HepG2 (cell line): ENCODE results near the gene DSC2. TPM values are rescaled to one million over a fixed set of nuclear protein-coding genes. Genes with fewer than 3 reads are reported as not detected.
"Not testable (repeated sequence)": the region's sequence is repeated elsewhere in the genome, so short reads cannot be mapped to it uniquely, and the experiment has no call there.

Experiments
- ATAC-seq: fragments of 200-7000 bp; cut with Tn5 transposase; 3 replicates; pipeline ENCODE4 v1.9.1; 2020; ENCODE audit warnings: mild to moderate bottlenecking, moderate library complexity
- BruUV-seq: library from RNA; stranded (reverse); fragments of 400-500 nt; replicated peaks from 2 replicates; lab custom pipeline; 2021; lab: Mats Ljungman, UMichigan
- CTCF ChIA-PET: fragments of 300-600 bp; formaldehyde crosslinking; extraction: SDS; loops from one replicate; lab custom pipeline; 2021; ENCODE audit warnings: low total read pairs, inconsistent platforms, low intra/inter-chr PET ratio; lab: Yijun Ruan, JAX
- POLR2A ChIA-PET: fragments of 350-600 bp; sonication (Branson Sonifier 250); formaldehyde crosslinking; loops from one replicate; lab custom pipeline; 2020; ENCODE audit warnings: antibody characterized with exemption, inconsistent platforms; lab: Yijun Ruan, JAX
- DNase-seq: peaks from one replicate; pipeline ENCODE4 v3.0.0-alpha.2; 2015; ENCODE audit warnings: low spot score
- FAIRE-seq: peaks from 3 replicates; lab custom pipeline; 2011; peaks lifted over from hg19 to GRCh38; lab: Jason Lieb, UNC
- H2AFZ ChIP-seq: one replicate; pipeline ENCODE4 v1.6.1; 2011; ENCODE audit warnings: low read length, inconsistent platforms
- H3K27ac ChIP-seq: fragments of 300-600 bp; 3 replicates; pipeline ENCODE4 v1.8.0; 2011; ENCODE audit warnings: mixed run types, mild to moderate bottlenecking, mixed read lengths, low read length, inconsistent platforms; ENCODE audit not compliant: insufficient read depth; ENCODE audit errors: extremely low read length
- H3K27me3 ChIP-seq, 2 experiments: fragments of 200-600 bp in 1 of 2; 2 replicates in 1 of 2; 3 replicates in 1 of 2; pipeline versions ENCODE4 v1.6.0 to v1.8.0; 2011; ENCODE audit warnings: low read length in 2 of 2, mild to moderate bottlenecking in 2 of 2, moderate library complexity in 2 of 2, inconsistent platforms in 1 of 2; ENCODE audit not compliant: insufficient read depth in 2 of 2, control insufficient read depth in 1 of 2
- H3K36me3 ChIP-seq, 2 experiments: fragments of 200-600 bp in 1 of 2; replicated peaks in 1 of 2; 2 replicates in 1 of 2; 3 replicates in 1 of 2; pipeline versions ENCODE4 v1.5.1 to v1.8.0; 2011; ENCODE audit warnings: low read length in 2 of 2, inconsistent platforms in 1 of 2; ENCODE audit not compliant: insufficient read depth in 2 of 2, control insufficient read depth in 1 of 2
- H3K4me1 ChIP-seq: 2 replicates; pipeline ENCODE4 v1.5.1; 2012; ENCODE audit warnings: low read length, inconsistent platforms; ENCODE audit not compliant: insufficient read depth
- H3K4me2 ChIP-seq: 2 replicates; pipeline ENCODE4 v1.6.0; 2011; ENCODE audit warnings: low read depth, low read length, inconsistent platforms
- H3K4me3 ChIP-seq, 3 experiments: fragments of 200-600 bp in 1 of 3; sonication (generic), shearing (Covaris generic) in 1 of 3; replicated peaks in 1 of 3; 2 replicates each; pipeline ENCODE4 v1.5.1; 2011 to 2016; ENCODE audit warnings: low read length in 3 of 3, inconsistent platforms in 2 of 3, low read depth in 2 of 3, mild to moderate bottlenecking in 2 of 3, control low read depth in 1 of 3, mixed read lengths in 1 of 3; ENCODE audit not compliant: insufficient read depth in 1 of 3
- H3K79me2 ChIP-seq: one replicate; pipeline ENCODE4 v1.6.1; 2011; ENCODE audit warnings: low read length, inconsistent platforms; ENCODE audit not compliant: insufficient read depth
- H3K9ac ChIP-seq: 2 replicates; pipeline ENCODE4 v1.6.0; 2011; ENCODE audit warnings: mild to moderate bottlenecking, low read depth, low read length, inconsistent platforms; ENCODE audit not compliant: insufficient read depth
- H3K9me3 ChIP-seq: 2 replicates; pipeline ENCODE4 v1.5.1; 2012; ENCODE audit warnings: mild to moderate bottlenecking, low read length
- H4K20me1 ChIP-seq: 2 replicates; pipeline ENCODE4 v1.6.0; 2011; ENCODE audit warnings: inconsistent platforms, mild to moderate bottlenecking, low read length, moderate library complexity; ENCODE audit not compliant: insufficient read depth
- IKZF4 ChIP-seq: sonication (generic); formaldehyde crosslinking; IDR thresholded peaks from 2 replicates; pipeline ENCODE4 v1.5.1; 2020; ENCODE audit warnings: borderline replicate concordance, mild to moderate bottlenecking, low read depth, missing genetic modification reagents; ENCODE audit errors: not compliant biosample characterization
- KDM3A ChIP-seq: IDR thresholded peaks from 2 replicates; pipeline ENCODE4 v1.6.1; 2018; ENCODE audit warnings: low read depth, missing compliant biosample characterization
- LCORL ChIP-seq, 2 experiments: fragments of 450-650 bp in 1 of 2; sonication (generic) in 1 of 2; formaldehyde crosslinking in 1 of 2; IDR thresholded peaks; 2 replicates each; pipeline versions ENCODE4 v1.5.0 to v1.6.1; 2017 to 2020; ENCODE audit warnings: antibody characterized with exemption in 1 of 2, missing genetic modification reagents in 1 of 2
- MED8 ChIP-seq: sonication (generic); formaldehyde crosslinking; IDR thresholded peaks from 2 replicates; pipeline ENCODE4 v1.8.1; 2023; ENCODE audit warnings: mild to moderate bottlenecking, missing genetic modification reagents; ENCODE audit not compliant: insufficient replicate concordance
- NFE2 ChIP-seq: sonication (generic); formaldehyde crosslinking; IDR thresholded peaks from 2 replicates; pipeline ENCODE4 v1.4.0; 2020; ENCODE audit warnings: missing genetic modification reagents
- NFIC ChIP-seq: IDR thresholded peaks from 2 replicates; pipeline ENCODE4 v1.6.1; 2012; ENCODE audit warnings: mild to moderate bottlenecking, low read length, inconsistent platforms
- NPAS2 ChIP-seq: sonication (generic); formaldehyde crosslinking; IDR thresholded peaks from 2 replicates; pipeline ENCODE4 v1.8.0; 2022; ENCODE audit warnings: mild to moderate bottlenecking, missing genetic modification reagents, borderline replicate concordance
- XRCC5 ChIP-seq: fragments of 200-400 bp; formaldehyde crosslinking; optimal IDR thresholded peaks from 2 replicates; pipeline ENCODE3; 2017; ENCODE audit warnings: mild to moderate bottlenecking, low read length
- ZBTB26 ChIP-seq: IDR thresholded peaks from 2 replicates; pipeline ENCODE4 v1.6.1; 2016; ENCODE audit warnings: missing compliant biosample characterization, missing genetic modification reagents, borderline replicate concordance
- ZNF143 ChIP-seq: sonication (generic); formaldehyde crosslinking; IDR thresholded peaks from 2 replicates; pipeline ENCODE4 v1.4.0; 2020; ENCODE audit warnings: missing genetic modification reagents
- ZNF34 ChIP-seq: sonication (generic); formaldehyde crosslinking; IDR thresholded peaks from 2 replicates; pipeline ENCODE4 v1.4.0; 2020; ENCODE audit warnings: mild to moderate bottlenecking, missing genetic modification reagents, borderline replicate concordance
- ZNF382 ChIP-seq: sonication (generic); formaldehyde crosslinking; IDR thresholded peaks from 2 replicates; pipeline ENCODE4 v1.5.0; 2020; ENCODE audit warnings: missing genetic modification reagents, mild to moderate bottlenecking, borderline replicate concordance
- ZNF383 ChIP-seq: sonication (generic); formaldehyde crosslinking; IDR thresholded peaks from 2 replicates; pipeline ENCODE4 v1.4.0; 2020; ENCODE audit warnings: missing genetic modification reagents, mild to moderate bottlenecking, borderline replicate concordance
- ZNF556 ChIP-seq: sonication (generic); formaldehyde crosslinking; IDR thresholded peaks from 2 replicates; pipeline ENCODE4 v1.4.0; 2020; ENCODE audit warnings: mild to moderate bottlenecking, missing genetic modification reagents, borderline replicate concordance
- WGBS: methylation state at CpG from one replicate; pipeline ENCODE4 v1.1.6; 2017; ENCODE audit warnings: low lambda C conversion rate; 5-methylcytosine and 5-hydroxymethylcytosine counted together
- in situ Hi-C: cut with HindIII; loops from 2 replicates; pipeline ENCODE4 v1.10.0; 2017; ENCODE audit warnings: low pct_unique_long_range_greater_than_20kb; ENCODE audit not compliant: extremely low pct_ligation_motif_present
- intact Hi-C: fragments of 100-400 bp; cut with micrococcal nuclease; formaldehyde crosslinking; loops from one replicate; pipeline ENCODE4 v1.10.0; 2022; ENCODE audit not compliant: unreplicated experiment
- polyA plus RNA-seq, 8 experiments: library from polyadenylated mRNA; depleted of rRNA in 3 of 8; stranded (reverse) in 7 of 8; unstranded in 1 of 8; fragments of >200 nt; fragmentation: Illumina TruSeq in 4 of 8; extraction: Trizol in 4 of 8; gene quantifications; 2 replicates each; pipeline versions ENCODE4 v1.2.1 to v1.2.3, GENCODE V29; 2011 to 2016; ENCODE audit warnings: low read depth in 4 of 8, missing spikeins in 1 of 8, mixed read lengths in 1 of 8; ENCODE audit not compliant: insufficient read depth in 1 of 8
- total RNA-seq, 5 experiments: library from RNA; depleted of rRNA; stranded (reverse); fragments of >200 nt; fragmentation: Illumina TruSeq; extraction: Trizol; gene quantifications; 2 replicates each; pipeline ENCODE4 v1.2.3, GENCODE V29; 2016; ENCODE audit warnings: low read depth in 1 of 5
- TF ChIP-seq, protein P1 (sequence below): sonication (generic); formaldehyde crosslinking; IDR thresholded peaks from 2 replicates; pipeline ENCODE4 v1.4.0; 2020; ENCODE audit warnings: missing genetic modification reagents
- TF ChIP-seq, protein P2 (sequence below): sonication (generic); formaldehyde crosslinking; IDR thresholded peaks from 2 replicates; pipeline ENCODE4 v1.4.0; 2020; ENCODE audit warnings: mild to moderate bottlenecking, missing genetic modification reagents

The DSC2 gene
- total and polyA plus RNA-seq, 2 of the 13 experiments (the other 11 are each of a cell fraction or from before 2014, with no cell fraction given), result 7.2 to 24.9 TPM

DNA sequence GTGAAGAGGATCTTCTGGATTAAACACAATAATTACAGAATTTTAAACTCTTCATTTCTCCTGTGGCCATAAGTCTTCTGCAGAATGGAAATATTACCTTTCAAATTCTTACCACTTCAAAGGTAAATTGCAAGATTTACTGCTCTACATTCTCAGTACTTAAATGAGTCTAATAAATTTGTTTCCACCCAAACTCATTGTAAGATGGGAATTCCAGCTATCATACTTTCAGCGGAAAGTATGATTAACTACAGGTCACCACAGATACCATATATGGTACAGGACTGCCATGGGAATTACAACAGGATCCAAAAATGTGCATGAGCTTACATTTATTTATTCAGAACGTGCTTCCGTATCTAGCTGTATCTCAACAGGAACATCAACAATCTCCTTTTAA, 62.8 kb downstream of the DSC2 start:
- Histone ChIP-seq H3K9ac (no peak overlapping the region), H3K9me3 (no peaks in the 10 kb centered on the region), H3K4me1 (peaks cover 8% of the 10 kb centered on the region; the same call in 1 of the 2 replicates), H3K27ac (no peak overlapping the region), H3K4me3 (no peak overlapping the region), H4K20me1 (no peaks in the 10 kb centered on the region), H2AFZ (no peak overlapping the region), H3K36me3 (no peaks in the 10 kb centered on the region), H3K4me2 (no peak overlapping the region), H3K79me2 (no peaks in the 10 kb centered on the region), H3K27me3 (peaks cover 0 to 15% of the 10 kb centered on the region in 2 experiments; a peak in 4 of 5 replicates)
- POLR2A ChIA-PET, result no interaction called here
- in situ Hi-C loops, result no loop called here
- DNase-seq, result no peak
- TF ChIP-seq ZBTB26 (CRISPR knock-in tag), result no peak
- TF ChIP-seq ZNF556, result no peak
- no peak for TF ChIP-seq MED8 (CRISPR knock-in tag)
- TF ChIP-seq ZNF383, result no peak
- no peak for TF ChIP-seq XRCC5
- TF ChIP-seq ZNF143, result no peak
- TF ChIP-seq NFE2 (CRISPR knock-in tag), result no peak
- TF ChIP-seq ZNF34 (CRISPR knock-in tag), result no peak
- TF ChIP-seq ZNF382 (CRISPR knock-in tag), result no peak
- no peak for TF ChIP-seq NPAS2
- TF ChIP-seq NFIC, result no peak
- TF ChIP-seq KDM3A, result no peak
- TF ChIP-seq IKZF4 (CRISPR knock-in tag), result no peak
- TF ChIP-seq, protein P1, sequence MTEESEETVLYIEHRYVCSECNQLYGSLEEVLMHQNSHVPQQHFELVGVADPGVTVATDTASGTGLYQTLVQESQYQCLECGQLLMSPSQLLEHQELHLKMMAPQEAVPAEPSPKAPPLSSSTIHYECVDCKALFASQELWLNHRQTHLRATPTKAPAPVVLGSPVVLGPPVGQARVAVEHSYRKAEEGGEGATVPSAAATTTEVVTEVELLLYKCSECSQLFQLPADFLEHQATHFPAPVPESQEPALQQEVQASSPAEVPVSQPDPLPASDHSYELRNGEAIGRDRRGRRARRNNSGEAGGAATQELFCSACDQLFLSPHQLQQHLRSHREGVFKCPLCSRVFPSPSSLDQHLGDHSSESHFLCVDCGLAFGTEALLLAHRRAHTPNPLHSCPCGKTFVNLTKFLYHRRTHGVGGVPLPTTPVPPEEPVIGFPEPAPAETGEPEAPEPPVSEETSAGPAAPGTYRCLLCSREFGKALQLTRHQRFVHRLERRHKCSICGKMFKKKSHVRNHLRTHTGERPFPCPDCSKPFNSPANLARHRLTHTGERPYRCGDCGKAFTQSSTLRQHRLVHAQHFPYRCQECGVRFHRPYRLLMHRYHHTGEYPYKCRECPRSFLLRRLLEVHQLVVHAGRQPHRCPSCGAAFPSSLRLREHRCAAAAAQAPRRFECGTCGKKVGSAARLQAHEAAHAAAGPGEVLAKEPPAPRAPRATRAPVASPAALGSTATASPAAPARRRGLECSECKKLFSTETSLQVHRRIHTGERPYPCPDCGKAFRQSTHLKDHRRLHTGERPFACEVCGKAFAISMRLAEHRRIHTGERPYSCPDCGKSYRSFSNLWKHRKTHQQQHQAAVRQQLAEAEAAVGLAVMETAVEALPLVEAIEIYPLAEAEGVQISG (CRISPR knock-in tag), result no peak
- no peak for TF ChIP-seq LCORL (IDR thresholded peaks at IDR 0.05)
- no peak for TF ChIP-seq LCORL (CRISPR knock-in tag; IDR thresholded peaks at IDR 0.05)
- TF ChIP-seq, protein P2, sequence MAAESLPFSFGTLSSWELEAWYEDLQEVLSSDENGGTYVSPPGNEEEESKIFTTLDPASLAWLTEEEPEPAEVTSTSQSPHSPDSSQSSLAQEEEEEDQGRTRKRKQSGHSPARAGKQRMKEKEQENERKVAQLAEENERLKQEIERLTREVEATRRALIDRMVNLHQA (CRISPR knock-in tag), result no peak
- intact Hi-C loops, result no loop called here
- no peak for FAIRE-seq
- no peak for ATAC-seq
- CTCF ChIA-PET, result no interaction called here
- WGBS, result 72% methylated on average over 3 of the region's 3 CpGs
- no TSS peak for BruUV-seq

GRCh38 chr18:31037686-31038085, 64.5 kb downstream of the DSC2 start:
- ATAC-seq, H3K79me2 ChIP-seq, FAIRE-seq, H4K20me1 ChIP-seq, DNase-seq, H3K4me1 ChIP-seq, H3K27me3 ChIP-seq, H3K36me3 ChIP-seq, POLR2A ChIA-PET, H3K4me2 ChIP-seq, H3K4me3 ChIP-seq, H3K9me3 ChIP-seq, in situ Hi-C loops, CTCF ChIA-PET, H3K9ac ChIP-seq, H2AFZ ChIP-seq, H3K27ac ChIP-seq, intact Hi-C loops, BruUV-seq: not testable (repeated sequence)
- 64% methylated on average over 5 of the region's 5 CpGs for WGBS
